GM18861 (cell line): Measurements from ENCODE around the gene BLNK.

Experiments used
- ATAC-seq: cut with Tn5 transposase; IDR thresholded peaks from one replicate; pipeline ENCODE4 v1.9.1; 2021; ENCODE audit not compliant: unreplicated experiment

Gene BLNK

DNA sequence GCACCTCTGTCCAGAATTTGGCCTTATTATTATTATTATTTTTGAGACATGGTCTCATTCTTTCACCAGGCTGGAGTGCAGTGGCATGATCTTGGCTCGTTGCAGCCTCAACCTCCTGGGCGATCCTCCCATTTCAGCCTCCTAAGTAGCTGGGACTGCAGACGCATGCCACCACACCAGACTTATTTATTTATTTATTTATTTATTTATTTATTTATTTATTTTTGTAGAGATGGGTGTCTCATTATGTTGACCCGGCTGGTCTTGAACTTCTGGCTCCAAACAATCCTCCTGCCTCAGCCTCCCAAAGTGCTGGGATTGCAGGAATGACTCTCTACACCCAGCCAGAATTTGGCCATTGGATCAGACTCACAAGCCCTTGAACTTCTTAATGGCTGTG is 6.4 kb downstream of the BLNK start:
- no peak for ATAC-seq

DNA sequence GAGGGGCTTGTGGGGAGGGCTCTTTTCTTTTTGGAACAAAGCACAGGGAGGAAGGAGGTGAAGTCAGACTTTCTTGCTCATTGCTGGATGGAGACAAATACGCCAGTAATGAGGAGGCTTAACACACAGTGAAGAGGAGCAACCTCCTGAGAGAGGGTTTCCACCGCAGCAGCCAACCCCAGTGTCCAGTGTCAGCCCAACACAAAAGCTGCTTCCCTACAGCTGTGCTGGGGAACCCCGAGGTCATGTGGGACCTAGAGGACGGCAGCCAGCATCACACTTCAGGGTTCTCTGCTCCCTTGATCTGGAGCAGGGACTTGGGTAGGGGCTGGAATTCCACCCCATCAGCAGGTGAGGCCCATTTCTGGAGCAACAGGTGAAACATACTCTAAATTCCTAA is 7.7 kb downstream of the BLNK start:
- ATAC-seq: no peak

DNA sequence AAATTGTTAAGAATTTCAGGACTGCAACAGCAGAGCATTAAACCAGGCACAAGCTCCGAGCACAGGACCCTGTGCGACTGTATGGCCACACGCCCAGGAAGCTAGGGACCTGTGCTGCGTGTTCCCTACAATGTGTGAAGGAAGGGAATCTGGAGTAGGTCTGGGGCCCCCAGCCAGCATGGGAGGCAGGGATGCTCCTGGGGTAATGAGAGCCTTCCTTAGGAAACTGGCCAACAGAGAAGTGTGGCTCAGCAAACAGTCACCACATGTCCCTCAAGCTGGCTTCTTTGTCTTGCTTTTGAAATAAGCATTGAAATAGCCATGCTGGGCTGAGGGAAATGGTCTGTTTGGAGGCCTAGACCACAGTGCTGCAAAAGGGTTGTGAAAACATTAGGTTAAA is 8.2 kb downstream of the BLNK start:
- no peak for ATAC-seq

DNA sequence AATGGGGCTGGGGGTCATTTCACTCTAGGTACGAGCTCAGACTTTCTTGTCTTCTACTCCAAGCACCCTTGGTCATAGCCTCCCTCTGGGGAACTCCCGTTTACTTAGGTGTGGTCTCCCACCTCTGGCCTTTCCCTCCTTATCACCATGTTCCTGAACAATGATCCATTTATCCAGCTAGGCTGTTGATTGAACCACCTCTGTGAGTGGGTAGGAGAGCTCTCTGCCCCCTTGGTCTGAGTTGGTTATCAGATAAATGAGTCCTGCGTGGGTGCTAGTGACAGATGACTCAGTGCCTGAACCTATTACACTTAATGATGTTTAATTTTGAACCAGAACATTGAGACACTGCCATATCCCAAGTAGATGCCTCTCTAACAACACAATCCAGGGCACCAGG is 9.4 kb downstream of the BLNK start:
- no peak for ATAC-seq

DNA sequence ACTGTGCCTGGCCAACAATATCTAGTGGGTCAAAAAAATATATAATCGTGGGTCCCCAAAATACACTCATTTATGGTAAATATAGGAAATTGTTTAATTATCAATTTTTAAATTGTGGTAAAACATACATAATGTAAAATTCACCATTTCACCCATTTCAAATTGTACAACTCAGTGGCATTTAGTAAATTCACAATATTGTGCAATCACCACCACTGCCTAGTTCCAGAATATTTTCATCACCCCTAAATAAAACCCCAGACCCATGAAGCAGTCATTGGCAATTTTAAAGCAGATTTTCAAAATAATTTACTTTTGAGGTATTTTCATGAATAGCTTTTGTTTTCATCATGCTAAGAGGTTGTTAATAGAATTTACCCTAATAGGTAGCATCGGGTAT is 10.2 kb downstream of the BLNK start:
- ATAC-seq: no peak

DNA sequence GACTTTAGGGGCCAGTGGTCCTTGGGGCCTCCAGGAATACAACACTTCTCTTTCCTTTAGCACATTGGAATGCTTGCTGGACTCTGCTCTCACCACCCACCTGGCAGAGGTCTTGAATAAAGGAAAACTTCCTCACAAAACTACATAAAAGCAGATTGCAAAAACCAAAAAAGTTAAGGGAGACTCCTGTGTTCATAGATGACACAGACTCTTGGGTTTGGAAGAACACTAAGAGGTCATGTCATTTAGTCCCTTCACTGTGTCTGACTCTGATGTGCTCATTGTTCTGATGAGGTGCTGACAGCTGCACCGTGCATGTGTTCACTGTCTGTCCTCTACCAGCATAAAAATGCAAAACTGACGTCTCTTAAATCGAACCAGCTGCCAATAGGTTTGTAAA is 11.4 kb downstream of the BLNK start:
- ATAC-seq: no peak

DNA sequence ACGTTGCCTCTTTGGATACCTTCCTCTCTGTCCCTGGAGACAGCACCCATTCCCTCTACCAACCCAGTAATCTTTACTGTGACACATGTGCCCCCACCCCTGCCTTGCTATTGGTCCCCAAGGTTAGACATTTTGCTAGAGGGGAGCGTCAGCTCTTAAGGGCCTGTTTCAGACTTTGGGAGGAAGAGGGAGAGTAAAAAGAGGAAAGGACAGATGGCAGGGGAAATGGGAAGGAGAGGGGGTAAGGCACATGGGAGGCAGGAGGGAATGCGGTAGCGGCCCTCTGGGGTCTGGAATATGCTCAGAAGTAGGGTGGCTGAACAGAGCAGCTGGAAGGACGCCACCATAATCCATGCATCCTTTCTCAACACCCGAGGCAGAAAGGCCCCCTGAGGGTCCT is 12.2 kb downstream of the BLNK start:
- no peak for ATAC-seq

DNA sequence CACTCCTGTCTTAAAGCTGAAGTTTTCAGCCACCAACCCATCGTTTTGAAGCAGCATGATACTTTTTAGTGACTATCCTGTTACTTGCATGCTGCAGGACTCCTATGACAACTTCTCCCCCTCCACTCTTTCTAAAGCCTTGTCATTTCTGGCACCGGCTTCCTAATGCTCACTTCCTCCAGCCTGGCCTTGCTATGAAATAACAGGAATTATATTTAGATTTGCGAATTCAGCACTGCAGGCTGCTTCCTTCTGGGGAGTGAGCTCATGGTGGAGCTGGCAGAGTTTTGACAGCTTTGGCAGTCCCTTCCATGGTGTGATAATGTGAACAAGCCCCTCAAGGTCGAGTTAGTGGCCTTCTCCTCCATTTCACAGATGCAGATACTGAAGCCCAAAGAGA is 13.4 kb downstream of the BLNK start:
- ATAC-seq: no peak

DNA sequence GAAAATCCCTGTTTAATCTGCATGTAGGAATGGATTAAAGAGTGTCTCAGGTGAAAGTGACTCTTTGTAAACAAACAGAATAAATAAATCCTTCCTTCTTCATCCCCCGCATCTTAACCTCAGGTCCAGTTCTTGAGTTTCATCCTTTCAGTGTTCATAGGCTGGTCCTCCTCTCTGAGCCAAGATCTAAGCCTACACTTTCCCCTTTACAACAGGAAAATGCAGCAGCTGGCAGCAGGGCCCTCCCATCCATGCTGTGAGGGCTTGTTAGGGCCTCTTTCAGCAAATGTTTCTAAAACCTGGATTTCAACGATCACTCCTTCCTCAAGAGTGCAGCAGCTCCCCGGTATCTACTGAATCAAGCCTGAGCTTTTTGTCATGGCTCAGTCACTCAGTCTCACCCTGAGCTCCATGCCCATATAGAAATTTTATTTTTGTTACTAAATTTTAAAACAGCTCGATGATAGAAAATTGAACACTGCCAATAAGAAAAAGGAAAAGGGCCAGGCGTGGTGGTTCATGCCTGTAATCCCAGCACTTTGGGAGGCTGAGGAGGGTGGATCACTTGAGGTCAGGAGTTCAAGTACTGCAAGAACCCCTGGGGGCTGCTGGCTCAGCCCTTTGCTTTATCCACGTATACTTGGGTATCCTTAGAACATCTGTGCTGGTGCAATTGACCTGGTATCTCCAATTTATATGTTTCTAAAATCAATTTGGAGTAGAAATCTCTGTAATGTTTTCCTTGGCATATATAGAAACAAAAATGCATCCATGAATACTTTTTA is 15.6 kb downstream of the BLNK start:
- ATAC-seq: no peak

DNA sequence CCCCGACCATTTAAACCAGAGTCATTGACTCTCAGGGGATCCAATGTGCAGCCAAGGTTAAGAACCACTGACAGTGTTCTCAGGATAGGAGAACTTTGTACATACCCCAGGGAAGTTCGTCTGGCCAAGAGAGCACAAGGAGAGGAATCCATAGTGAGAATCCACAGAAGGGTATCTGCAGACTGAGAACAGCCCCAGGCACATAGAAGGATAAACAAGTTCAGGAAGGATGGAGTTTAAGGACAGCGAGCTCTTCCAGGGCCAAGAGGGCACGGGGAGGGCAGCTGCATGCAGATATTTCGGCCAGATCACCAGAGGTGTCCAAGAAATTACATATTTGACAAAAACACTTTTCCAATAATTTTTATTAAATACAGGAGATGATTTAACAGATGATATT is 16.4 kb downstream of the BLNK start:
- no peak for ATAC-seq

DNA sequence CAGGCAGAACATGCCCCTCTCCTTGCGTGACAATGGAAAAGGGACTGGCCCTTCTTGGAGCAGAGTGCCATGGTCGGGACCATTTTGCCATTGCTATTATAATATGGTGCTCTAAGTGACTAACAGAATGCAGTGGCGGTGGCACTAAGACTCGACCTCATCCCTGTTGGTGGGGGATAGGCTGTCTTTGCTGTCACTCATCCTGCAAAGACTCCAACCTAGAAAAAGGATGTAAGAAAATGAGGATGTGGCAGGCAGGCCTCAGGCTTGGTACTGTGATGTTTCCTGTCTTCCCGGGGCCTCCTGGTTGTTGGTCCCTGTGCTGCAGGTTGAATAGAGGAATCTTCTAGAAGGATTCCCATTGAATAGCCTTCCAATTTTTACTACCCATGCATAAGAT is 18.6 kb downstream of the BLNK start:
- no peak for ATAC-seq

DNA sequence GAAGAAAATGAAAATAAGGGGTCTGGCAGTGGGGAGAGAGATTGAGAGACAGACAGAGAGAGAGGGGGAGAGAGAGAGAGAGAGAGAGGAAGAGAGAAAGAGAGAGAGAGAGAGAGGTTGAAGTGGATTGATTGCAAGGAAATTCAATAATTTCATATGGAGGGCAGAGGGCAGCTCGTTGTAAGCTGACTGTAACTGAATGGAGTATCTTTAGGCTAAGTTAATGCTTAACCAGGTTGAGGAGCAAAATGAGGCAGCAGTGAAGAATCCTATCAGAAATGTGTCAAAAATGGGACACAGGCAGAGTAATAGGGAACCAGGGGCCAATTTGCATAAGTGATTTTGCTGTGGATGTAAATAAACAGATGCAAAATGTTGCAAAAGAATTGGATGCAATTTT is 21.0 kb downstream of the BLNK start:
- ATAC-seq: no peak

DNA sequence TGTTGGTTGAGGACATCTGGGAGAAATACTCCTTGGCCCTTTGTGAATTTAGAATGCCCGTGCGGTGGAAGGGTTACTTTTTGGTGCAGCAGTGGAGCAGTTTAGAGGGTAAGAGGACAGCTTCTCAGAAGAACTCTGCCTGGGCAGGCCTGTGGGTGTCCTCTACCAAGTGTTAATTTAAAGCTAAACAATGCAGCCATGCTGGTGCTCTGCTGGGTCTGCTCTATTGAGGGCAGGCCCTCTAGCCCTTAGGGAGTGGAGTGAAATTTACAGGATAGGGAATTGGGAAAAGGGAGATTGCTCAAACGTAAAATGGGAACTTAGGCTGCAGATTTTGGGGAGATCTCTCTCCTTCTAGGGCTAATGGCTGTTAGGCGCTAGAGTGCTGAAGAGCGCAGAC is 22.1 kb downstream of the BLNK start:
- ATAC-seq: no peak

DNA sequence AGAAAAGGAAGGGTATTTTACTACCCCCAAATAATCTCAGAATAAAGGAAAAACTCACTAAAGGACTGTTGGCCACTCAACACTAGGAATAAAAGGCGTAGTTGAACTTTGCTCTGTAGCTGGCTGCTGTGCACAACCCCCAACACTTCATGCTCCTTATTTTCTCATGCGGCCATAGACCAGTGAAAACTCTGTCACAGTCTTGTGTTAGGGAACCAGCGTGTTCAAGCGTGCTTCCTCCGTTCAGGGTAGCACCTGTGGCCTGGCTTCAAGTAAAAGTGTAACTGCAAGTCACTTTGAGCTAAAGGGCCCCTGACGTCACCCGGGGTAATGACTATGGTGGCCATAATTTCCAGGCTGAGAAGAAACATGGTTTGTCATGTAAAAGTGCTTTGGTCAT is 27.0 kb downstream of the BLNK start:
- peak; percentile 96 for ATAC-seq

DNA sequence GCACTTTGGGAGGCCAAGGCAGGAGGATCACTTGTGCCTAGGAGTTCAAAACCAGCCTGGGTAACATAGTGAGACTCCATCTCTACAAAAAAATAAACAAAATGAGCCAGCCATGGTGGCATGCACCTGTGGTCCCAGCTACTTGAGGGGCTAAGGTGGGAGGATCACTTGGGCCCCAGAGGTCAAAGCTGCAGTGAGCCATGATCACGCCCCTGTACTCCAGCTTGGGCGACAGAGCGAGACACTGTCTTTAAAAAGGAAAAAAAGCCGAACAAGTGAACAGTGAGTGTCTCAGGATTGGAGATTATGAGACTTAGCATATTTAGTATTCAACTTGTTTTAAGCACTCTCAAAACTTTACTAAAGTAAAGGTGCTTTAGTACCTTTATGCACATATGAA is 28.1 kb downstream of the BLNK start:
- no peak for ATAC-seq

DNA sequence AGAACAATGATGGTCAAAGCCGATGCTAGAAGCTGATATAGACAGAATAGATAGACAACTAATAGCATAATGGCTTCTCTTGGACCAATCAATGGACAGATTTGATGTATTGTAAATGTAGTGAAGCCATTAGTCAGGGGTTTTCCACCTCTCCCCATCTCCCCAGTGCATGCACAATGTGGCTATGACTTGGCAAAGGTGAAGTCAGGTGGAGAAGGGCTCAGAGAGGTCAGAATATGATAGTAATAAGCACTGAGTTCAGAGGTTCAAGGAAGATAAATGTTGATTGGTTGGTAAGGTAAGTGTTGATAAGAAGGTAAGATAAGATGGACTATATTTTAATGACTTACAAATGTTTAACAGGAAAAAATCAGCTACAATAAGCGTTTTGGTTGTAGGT is 28.5 kb downstream of the BLNK start:
- ATAC-seq: no peak

DNA sequence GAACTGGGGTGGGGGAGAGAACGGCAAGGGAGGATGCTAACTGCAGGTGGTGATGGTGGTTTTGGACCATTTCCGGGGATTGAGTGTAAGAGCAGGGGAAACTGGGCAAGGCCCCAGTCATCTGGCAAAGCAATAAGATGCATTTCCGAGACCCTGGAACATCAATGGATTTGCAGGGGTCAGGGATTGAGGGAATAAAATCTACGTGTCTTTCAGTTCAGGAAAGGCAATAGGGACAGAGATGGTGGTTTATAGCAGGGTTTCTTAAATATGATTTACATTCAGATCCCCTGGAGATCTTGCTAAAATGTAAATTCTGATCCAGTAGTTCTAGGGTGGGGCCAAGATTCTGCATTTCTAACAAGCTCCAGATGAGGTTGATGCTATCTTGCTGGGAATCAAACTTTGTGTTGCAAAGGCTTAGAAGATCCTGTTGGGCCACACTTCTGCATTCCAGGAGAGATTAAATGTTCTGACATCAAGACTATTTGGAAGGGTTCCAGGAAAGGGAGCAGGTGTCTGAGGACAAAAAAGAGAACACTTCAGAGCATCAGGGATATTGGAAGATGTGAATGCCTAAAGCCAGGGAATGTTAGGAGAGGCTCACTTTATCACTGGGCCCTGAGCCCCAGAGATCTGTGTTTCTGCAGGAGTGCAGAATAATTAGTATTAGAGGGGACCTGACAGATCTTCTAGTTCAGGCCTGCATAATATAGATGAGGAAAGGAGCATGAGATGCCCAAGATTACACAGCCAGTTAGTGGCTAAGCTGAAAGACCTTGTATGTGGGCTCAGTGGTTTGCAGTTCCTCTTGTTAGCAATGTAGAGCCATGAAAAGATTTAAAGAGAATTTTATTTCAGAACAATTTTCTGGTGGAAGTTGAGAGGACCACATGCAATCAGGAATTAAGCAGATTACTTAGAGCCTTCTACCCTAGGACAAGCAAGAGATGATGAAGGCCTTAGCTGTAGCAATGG is 32.4 kb downstream of the BLNK start:
- ATAC-seq: no peak

DNA sequence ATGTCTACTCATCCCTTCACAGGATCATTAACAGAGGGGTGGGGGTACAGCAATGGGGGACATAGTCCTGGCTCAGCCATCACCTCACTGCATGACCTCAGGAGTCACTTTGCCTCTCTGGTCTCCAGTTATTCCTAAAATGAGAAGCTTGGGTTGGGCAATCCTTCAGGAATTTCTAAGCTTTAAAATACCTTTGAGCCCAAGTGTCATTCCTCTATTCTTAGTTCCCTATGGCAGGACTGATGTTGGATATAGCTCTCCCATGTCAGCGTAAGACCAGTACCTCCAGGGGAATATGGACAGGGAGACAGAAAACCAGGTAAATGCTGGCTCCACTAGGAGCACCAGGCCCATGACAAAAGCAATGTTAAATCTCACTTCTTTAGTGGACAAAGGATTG is 34.5 kb downstream of the BLNK start:
- no peak for ATAC-seq

DNA sequence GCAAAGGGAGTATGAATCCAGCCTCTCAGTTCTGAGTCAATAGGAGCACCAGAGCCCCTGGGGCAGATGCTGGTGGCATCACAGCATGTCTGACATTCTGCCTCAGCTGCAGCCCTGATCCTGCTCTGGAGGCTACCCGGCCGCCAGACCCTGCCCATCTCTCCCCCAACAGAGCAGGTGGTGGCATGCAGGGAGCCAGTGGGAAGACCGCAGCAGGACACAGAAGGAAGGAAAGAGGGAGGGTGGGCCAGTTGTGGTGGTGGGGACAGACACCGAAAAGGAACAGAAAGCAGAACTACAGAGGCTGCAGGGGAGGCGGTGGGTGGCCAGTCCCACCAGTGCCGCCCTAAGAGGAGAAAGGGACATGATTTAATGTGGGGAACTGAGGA is 35.3 kb downstream of the BLNK start:
- no peak for ATAC-seq

DNA sequence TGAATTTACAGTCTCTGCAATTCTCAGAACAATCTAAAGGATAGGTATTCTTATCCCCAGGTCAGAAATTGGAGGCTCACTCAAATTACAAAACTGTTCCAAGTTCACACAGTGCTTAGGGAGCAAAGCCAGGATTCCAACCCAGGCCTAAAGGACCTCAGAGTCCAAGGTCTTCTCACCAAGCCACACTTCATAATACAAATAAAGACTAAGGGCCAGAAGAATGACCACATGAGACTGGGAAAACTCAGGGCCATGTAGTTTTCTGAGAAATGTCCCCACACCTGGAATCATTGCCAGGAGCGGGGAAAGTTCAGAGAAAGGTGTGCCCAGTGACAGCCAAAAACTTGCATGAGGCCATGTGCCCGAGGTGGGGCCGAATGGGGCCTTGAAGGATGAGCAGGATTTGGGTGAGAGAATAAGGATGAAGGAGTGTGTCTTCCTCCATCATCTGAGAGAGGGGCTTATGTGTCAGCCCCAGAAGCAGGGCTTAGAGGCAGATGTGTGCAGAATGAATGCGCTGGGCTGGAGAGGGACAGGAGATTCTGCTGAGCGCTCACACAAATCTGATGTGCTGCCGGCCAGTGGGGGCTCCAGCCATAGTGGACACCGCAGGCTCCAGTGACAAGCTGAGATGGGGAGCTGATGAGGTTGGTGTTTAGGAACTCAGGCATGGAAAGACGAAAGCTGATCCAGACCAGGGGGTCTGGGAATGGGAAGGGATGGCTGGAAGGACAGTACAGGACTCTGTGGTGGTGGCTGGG is 35.9 kb downstream of the BLNK start:
- ATAC-seq: no peak

DNA sequence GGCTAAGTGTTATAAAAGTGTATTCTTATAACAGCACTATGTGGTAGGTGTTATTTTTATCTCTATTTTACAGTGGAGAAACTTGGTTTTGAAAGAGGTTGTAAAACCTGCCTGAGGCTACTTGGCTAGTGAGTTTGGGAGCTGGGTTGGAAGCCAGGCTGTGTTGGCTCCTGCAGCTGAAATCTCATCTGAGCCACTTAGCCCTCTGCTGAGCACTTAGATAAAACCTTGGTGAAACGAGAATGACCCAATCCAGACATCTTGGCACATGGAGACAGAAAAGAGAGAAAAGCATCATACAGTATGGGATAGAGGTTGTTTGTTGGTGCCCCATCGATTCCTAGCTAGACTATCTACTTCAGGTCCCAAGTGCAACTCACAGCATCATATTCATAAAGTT is 37.4 kb downstream of the BLNK start:
- ATAC-seq: no peak

DNA sequence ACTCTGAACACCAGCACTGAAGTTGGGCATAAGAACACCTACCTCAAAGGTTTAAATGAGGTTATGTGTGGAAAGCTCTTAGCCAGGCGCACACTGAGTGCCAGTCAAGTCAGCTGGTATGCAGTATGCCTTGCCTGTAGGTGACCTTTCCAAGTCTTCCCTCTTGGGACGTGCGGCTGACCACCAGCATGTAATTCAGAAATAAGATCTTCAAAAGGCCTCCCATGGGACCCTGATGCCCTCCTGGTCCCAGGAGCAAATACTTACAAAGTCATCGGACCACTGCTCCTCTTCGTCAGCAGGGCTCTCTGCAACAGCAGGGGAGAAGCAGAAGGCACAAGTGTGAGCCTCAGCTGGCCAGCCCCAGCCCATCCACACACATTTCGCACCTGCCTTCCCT is 40.8 kb downstream of the BLNK start:
- ATAC-seq: peak; percentile 69
